Caco-2 (cell line): ENCODE measurements around the gene MTERF4. TPM values are rescaled to one million over a fixed set of nuclear protein-coding genes. Genes with fewer than 3 reads are reported as not detected.

Experiments used
- BruUV-seq: library from RNA; stranded (reverse); fragments of 400-500 nt; replicated peaks from 2 replicates; lab custom pipeline; 2021; lab: Mats Ljungman, UMichigan
- CTCF ChIA-PET: fragments of 300-600 bp; sonication (Branson Sonifier 250); formaldehyde crosslinking; loops from one replicate; lab custom pipeline; 2022; ENCODE audit warnings: antibody characterized with exemption; lab: Charles Lee
- POLR2A ChIA-PET: fragments of 300-600 bp; sonication (Branson Sonifier 250); formaldehyde crosslinking; loops from one replicate; lab custom pipeline; 2022; ENCODE audit warnings: antibody characterized with exemption; lab: Charles Lee
- DNase-seq, 2 experiments: peaks; one replicate each; pipeline versions ENCODE4 v3.0.0 to v3.0.0-alpha.2; 2020 to 2022
- H3K27me3 ChIP-seq: replicated peaks from 2 replicates; pipeline ENCODE4 v1.6.0; 2011; ENCODE audit warnings: low read length; ENCODE audit not compliant: control insufficient read depth, insufficient read depth
- H3K36me3 ChIP-seq: 2 replicates; pipeline ENCODE4 v1.5.1; 2011; ENCODE audit warnings: low read length; ENCODE audit not compliant: control insufficient read depth, insufficient read depth
- H3K4me1 ChIP-seq: fragments of 250-450 bp; sonication (Bioruptor Pico); 2 replicates; pipeline ENCODE4 v1.5.1; 2020; ENCODE audit warnings: mild to moderate bottlenecking
- H3K4me3 ChIP-seq: 2 replicates; pipeline ENCODE4 v1.5.1; 2011; ENCODE audit warnings: low read depth, mild to moderate bottlenecking, control low read depth, low read length
- H3K9me3 ChIP-seq: fragments of 250-450 bp; sonication (Bioruptor Pico); 2 replicates; pipeline ENCODE4 v1.5.1; 2020; ENCODE audit warnings: mild to moderate bottlenecking, moderate library complexity
- H3K27ac Mint-ChIP-seq: one replicate; pipeline ENCODE4 v1.8.0; 2022; ENCODE audit warnings: mixed read lengths; ENCODE audit not compliant: unreplicated experiment
- H3K27me3 Mint-ChIP-seq: one replicate; pipeline ENCODE4 v1.8.0; 2022; ENCODE audit warnings: mixed read lengths; ENCODE audit not compliant: insufficient read depth, unreplicated experiment
- H3K36me3 Mint-ChIP-seq: one replicate; pipeline ENCODE4 v1.8.0; 2022; ENCODE audit warnings: mild to moderate bottlenecking, mixed read lengths; ENCODE audit not compliant: insufficient read depth, unreplicated experiment
- H3K4me1 Mint-ChIP-seq: one replicate; pipeline ENCODE4 v1.8.0; 2022; ENCODE audit warnings: low read depth, mixed read lengths; ENCODE audit not compliant: unreplicated experiment
- H3K4me3 Mint-ChIP-seq: one replicate; pipeline ENCODE4 v1.8.0; 2022; ENCODE audit warnings: mild to moderate bottlenecking, moderate library complexity, mixed read lengths; ENCODE audit not compliant: unreplicated experiment
- H3K9me3 Mint-ChIP-seq: one replicate; pipeline ENCODE4 v1.8.0; 2022; ENCODE audit warnings: mixed read lengths; ENCODE audit not compliant: unreplicated experiment
- CTCF ChIP-seq, 2 experiments: fragments of 200-600 bp in 1 of 2; IDR thresholded peaks; 1 replicate in 1 of 2; 2 replicates in 1 of 2; pipeline versions ENCODE4 v1.5.1 to v1.8.0; 2011 to 2022; ENCODE audit warnings: antibody characterized with exemption in 1 of 2, control low read depth in 1 of 2, inconsistent platforms in 1 of 2, low read depth in 1 of 2, low read length in 1 of 2, mild to moderate bottlenecking in 1 of 2, moderate library complexity in 1 of 2; ENCODE audit not compliant: insufficient read depth in 1 of 2, severe bottlenecking in 1 of 2, unreplicated experiment in 1 of 2
- intact Hi-C: fragments of 100-400 bp; cut with micrococcal nuclease; formaldehyde crosslinking; loops from one replicate; pipeline ENCODE4 v1.10.0; 2022; ENCODE audit not compliant: unreplicated experiment
- total RNA-seq: library from RNA; stranded (reverse); gene quantifications from 2 replicates; pipeline ENCODE4 v1.2.3, GENCODE V29; 2022

Gene MTERF4
- total RNA-seq, 1 experiment from 2014 or later = 22.2 TPM

GRCh38 chr2:241140445-241140840 is 38.4 kb upstream of the MTERF4 start:
- Mint-ChIP-seq H3K4me3 (no peak overlapping the region), H3K9me3 (no peaks in the 10 kb centered on the region), H3K27me3 (no peaks in the 10 kb centered on the region), H3K27ac (no peak overlapping the region), H3K4me1 (no peaks in the 10 kb centered on the region), H3K36me3 (no peaks in the 10 kb centered on the region)
- intact Hi-C loops = no loop called here
- no peaks in the 10 kb centered on the region for H3K4me1 ChIP-seq
- no peak overlapping the region for H3K4me3 ChIP-seq
- no peaks in the 10 kb centered on the region for H3K27me3 ChIP-seq
- ChIA-PET POLR2A (no interaction called here), CTCF (no interaction called here)
- no TSS peak for BruUV-seq
- no peaks in the 10 kb centered on the region for H3K36me3 ChIP-seq
- TF ChIP-seq CTCF (IDR thresholded peaks at IDR 0.05; ENCODE audit: insufficient read depth in 1 of 2, low read depth in 1 of 2, low read length in 1 of 2, severe bottlenecking in 1 of 2, unreplicated experiment in 1 of 2) = no peak
- no peaks in the 10 kb centered on the region for H3K9me3 ChIP-seq
- no peak for DNase-seq

- no peaks in the 10 kb centered on the region for H3K4me1 Mint-ChIP-seq
- POLR2A ChIA-PET = no interaction called here
- H3K9me3 Mint-ChIP-seq = no peaks in the 10 kb centered on the region
- no peaks in the 10 kb centered on the region for H3K4me1 ChIP-seq
- no TSS peak for BruUV-seq
- no peaks in the 10 kb centered on the region for H3K9me3 ChIP-seq
- no peaks in the 10 kb centered on the region for H3K36me3 ChIP-seq
- DNase-seq = no peak
- H3K27me3 Mint-ChIP-seq = no peaks in the 10 kb centered on the region
- H3K27me3 ChIP-seq = no peaks in the 10 kb centered on the region
- no peak overlapping the region for H3K27ac Mint-ChIP-seq
- TF ChIP-seq CTCF (IDR thresholded peaks at IDR 0.05; ENCODE audit: insufficient read depth in 1 of 2, low read depth in 1 of 2, low read length in 1 of 2, severe bottlenecking in 1 of 2, unreplicated experiment in 1 of 2) = no peak
- intact Hi-C loops = no loop called here
- CTCF ChIA-PET = no interaction called here
- H3K36me3 Mint-ChIP-seq = no peaks in the 10 kb centered on the region
- H3K4me3 ChIP-seq = no peak overlapping the region
- H3K4me3 Mint-ChIP-seq = no peak overlapping the region
These were observed 37.7 kb upstream of the MTERF4 start for GRCh38 chr2:241139531-241140444.

DNA sequence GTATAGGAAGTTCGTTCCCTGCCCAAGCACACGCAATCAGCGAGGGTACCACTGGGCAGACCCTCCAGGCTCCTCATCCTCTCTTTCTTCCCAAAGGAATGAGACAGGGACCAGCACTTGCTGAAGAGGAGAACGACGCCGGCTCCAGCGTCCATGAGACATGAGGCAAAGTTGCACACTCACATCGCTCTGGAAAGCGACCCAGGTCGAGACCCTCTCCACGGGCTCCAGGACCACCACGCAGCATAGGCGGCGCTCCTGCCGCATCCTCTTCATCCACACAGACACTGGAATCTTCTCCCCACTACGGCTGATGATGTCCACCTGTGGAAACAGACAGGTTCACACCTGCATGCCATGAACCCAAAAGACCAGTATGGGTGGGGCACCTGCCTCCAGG is 36.4 kb upstream of the MTERF4 start:
- no peaks in the 10 kb centered on the region for H3K9me3 Mint-ChIP-seq
- no peak overlapping the region for H3K27ac Mint-ChIP-seq
- Histone ChIP-seq H3K4me3 (no peak overlapping the region), H3K4me1 (no peaks in the 10 kb centered on the region), H3K36me3 (no peaks in the 10 kb centered on the region), H3K9me3 (no peaks in the 10 kb centered on the region), H3K27me3 (no peaks in the 10 kb centered on the region)
- H3K27me3 Mint-ChIP-seq = no peaks in the 10 kb centered on the region
- no TSS peak for BruUV-seq
- CTCF ChIA-PET = no interaction called here
- POLR2A ChIA-PET = no interaction called here
- TF ChIP-seq CTCF (IDR thresholded peaks at IDR 0.05; ENCODE audit: insufficient read depth in 1 of 2, low read depth in 1 of 2, low read length in 1 of 2, severe bottlenecking in 1 of 2, unreplicated experiment in 1 of 2) = no peak
- DNase-seq = no peak
- no peak overlapping the region for H3K4me3 Mint-ChIP-seq
- no peaks in the 10 kb centered on the region for H3K36me3 Mint-ChIP-seq
- intact Hi-C loops = no loop called here
- no peaks in the 10 kb centered on the region for H3K4me1 Mint-ChIP-seq
